Fibroblast of skin of right quadriceps (primary cell): Measurements from ENCODE around the gene SLC51A.
"Not testable (repeated sequence)": the region's sequence is repeated elsewhere in the genome, so short reads cannot be mapped to it uniquely, and the experiment has no call there.

Source experiments
- DNase-seq: peaks from one replicate; pipeline ENCODE4 v3.0.0-alpha.2; 2013

The SLC51A gene

DNA sequence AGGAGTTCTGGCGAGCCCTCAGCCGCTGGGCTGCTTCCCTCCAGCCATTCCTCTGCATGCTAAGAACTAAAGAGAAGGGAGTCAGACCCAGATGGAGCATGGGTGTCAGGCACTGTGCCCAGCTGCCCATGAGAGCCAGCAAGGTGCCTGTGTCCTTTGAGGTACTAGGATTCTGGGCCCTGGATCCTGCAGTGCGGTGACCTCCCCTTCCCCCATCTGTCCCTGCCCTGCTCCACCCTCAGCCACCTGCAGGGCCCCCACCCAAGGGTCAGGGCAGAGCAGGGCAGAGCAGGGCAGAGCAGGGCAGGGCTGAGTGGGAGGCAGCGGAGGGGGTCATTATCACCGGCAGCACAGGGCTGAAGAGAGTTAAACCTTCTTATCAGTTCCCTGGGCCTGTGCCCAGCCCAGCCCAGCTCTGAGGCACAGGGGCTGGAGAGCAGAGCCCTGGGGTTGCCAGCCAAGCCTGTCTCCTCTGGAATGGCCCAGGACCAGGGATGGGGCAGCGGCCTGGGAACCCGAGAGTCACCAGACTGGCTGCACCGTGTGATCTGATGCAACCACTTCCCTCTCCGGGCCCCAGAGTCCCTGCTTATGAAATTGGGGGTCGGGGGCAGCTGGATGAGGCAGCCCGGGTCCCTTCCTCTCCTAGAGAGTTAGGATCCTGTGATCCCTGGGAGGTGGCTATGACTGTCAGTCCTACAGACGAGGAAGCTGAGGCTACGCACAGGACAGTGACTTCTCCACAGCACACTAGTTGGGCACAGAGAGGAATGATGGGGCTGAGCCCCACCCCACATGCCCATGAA, 22.4 kb upstream of the SLC51A start:
- DNase-seq = no peak

DNA sequence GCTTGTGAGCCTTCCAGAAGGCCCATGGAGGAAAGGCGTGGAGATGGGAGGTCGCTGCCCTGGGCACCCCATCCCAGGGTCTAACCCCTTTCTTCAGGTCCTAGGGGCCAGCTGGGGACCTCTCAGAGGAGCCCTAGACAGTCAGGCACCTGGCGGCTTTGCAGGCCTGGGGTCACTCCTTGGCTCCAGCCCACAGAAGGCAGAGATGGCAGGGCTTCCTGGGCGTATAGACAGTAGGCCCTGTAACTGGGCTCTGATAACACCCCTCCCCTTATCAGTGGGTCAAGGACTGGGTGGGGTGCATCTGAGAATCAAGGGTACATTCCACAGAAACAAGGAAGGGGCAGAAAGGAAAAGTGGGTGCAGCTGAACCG, 21.8 kb upstream of the SLC51A start:
- DNase-seq = no peak

DNA sequence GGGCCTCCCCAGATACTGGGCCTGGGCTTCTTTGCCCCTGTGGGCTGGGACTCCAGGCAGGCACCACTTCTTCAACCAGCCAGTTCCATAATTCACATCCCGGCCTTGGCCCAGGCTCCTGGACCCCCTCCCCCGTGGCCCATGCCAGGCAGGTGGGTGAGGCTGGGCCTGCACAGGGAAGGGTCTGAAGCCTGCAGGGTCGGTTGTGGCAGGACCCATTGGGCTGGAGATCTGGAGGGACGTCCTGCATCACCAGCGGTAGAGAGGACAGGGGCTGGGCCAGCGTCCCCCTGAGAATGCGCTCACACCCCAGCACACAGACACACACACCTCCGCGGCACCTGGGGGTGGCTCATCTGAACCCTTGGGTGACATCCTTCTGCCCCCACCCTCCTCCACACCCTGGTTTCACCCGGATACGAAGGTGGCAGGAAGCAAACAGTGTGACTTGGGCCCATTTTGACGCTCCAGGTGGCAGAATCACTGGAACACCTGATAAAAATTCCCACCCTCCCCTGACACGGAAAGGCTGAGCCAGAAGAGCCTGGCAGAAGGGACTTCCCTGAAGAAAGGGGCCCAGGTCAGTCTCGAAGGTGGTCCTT, 20.6 kb upstream of the SLC51A start:
- DNase-seq = no peak

DNA sequence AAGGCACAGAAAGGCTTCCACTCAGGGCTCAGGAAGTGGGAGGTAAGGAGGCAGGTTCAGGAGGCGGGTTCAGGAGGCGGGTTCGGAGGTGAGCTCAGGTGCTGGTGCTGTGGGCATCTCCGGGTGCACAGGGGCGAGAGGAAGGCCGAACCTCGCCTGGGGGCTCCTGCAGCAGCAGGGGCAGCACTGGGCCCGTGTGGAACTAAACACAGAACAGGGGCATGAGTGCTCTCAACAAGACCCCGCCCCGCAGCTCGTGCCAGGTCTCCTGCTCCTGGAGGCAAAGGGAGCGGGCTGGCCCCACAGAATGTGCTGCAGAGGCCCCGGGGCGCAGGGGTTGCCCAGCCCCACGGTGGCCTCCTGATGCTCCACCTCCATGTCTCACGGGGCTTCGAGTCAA, 18.8 kb upstream of the SLC51A start:
- no peak for DNase-seq

DNA sequence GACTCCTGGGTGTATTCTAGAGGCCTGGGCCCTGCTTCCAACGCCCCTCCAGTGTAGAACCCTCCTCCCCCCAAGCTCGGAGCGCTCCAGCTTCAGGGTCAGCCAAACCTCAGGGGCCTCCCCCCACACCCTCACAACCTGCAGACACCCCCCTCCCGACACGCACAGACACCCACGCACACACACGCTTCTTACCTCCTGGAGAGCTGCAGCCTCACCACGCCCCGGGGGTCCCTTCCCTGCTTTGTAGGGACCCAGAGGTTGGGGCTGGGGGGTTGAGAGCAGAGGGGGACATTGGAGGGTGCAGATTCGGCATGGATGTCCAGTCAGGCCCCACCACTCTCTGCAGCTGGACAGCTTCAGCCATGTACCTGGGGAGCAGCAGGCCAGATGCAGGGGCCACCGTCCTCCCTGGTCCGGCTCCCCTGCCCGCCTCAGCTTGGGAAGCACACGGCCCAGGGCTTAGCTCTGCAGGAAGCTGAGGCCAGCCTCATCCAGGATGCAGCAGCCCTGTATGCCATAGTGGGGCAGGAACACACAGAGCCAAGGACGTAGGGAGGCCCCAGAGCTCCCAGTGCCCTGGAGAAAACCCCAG, 18.2 kb upstream of the SLC51A start:
- DNase-seq = no peak

DNA sequence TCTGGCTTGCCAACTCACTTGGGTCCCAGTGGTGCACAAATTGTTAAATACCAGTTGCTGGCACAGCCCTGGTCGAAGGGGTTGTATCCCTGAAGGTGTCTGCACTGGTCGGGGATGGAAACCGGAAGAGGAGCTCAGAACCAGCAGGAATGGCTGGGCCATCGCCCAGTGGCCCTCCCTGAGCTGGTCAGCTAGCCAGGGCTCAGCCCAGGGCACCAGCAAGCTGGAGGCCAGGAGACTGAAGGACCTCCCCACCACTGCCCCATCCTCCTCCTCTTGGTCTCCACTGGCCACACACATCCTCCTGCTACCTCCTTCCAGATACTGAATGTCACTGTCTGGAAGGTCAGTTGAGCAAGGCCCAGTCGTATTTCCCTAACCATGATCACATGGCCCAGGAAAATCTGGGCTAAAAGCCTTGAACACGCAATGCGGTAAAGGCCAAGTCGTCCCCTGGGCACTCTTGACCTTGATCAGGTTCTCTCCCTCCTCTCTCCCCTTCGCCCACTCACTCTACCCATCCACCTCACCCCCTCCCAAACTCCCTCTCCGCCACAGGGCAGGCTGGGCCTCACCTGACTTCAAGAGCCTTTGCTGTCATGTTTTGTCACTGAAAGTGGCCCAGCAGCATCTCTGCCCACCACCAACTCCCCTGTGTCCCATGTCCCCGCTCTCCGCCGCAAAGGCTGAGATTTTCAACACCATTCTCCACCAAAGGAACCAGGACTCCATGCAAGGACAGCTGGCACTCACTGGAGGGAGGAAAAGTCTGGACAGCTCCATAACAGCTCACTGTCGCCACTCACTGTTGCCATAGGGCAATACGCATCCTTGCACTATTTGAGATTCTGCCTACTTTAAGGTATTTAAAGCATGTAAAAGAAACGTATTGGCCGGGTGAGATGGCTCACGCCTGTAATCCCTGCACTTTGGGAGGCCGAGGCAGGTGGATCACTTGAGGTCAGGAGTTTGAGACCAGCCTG, 17.3 kb upstream of the SLC51A start:
- no peak for DNase-seq

DNA sequence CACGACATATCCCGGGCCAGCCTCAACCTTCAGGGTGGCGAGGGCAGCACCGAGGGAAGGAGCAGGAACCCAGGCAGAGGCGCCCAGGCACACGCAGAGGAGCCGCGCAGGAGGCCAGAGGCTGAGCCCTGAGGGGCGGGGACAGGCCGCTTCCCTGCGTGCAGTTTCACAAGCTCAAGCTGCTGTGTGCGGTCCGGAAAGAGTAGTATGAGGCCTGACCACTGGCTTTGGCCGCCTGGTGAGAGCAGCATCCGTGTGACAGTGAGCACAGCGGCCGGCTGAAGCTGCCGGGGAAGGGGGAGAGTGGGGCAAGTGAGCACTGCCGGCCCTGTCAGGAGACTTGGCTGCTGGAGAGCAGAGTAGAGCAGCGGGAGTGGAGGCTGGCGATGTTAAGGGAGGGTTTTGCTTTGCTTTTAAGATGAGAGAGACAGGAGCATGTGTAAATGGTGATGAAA, 13.8 kb upstream of the SLC51A start:
- no peak for DNase-seq

DNA sequence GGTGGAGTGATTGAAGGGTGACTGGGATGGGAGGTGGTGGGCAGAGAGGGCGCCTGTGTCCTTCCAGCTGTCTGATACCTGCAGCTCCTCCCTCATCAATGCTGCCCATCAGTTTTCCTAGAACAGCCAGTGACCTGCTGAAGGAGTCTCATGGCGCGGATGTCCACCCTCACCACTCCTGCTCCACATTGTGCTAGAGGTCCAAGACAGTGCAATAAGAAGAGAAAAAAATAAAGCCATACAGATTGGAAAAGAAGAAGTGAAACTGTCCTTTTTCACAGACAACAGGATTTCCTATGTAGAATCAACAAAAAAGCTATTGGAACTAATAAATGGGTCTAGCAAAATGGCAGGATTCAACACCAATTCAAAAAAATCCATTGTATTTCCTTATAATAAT, 12.5 kb upstream of the SLC51A start:
- DNase-seq = no peak

DNA sequence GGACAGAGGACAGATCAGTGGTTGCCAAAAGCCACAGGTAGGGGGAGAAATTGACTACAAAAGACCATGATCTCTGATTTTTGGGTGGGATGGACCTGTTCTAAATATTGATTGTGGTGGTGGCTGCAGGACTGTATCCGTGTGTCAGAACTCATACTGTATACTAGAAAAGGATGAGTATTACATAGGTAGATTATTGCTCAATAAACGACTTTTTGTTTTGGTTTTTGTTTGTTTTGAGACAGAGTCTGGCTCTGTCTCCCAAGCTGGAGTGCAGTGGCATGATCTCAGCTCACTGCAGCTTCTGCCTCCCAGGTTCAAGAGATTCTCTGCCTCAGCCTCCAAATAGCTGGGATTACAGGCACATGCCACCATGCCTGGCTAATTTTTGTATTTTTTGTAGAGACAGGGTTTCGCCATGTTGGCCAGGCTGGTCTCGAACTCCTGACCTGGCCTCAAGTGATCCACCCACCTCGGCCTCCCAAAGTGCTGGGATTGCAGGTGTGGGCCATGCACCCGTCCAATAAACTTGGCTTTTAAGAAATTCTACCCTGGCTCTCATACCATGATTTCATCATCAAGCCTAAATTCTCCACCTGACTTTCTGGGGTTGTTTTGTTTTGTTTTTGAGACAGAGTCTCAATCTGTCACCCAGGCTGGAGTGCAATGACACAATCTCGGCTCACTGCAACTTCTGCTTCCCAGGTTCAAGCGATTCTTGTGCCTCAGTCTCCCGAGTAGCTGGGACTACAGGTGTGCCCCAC, 10.7 kb upstream of the SLC51A start:
- not testable (repeated sequence) for DNase-seq

DNA sequence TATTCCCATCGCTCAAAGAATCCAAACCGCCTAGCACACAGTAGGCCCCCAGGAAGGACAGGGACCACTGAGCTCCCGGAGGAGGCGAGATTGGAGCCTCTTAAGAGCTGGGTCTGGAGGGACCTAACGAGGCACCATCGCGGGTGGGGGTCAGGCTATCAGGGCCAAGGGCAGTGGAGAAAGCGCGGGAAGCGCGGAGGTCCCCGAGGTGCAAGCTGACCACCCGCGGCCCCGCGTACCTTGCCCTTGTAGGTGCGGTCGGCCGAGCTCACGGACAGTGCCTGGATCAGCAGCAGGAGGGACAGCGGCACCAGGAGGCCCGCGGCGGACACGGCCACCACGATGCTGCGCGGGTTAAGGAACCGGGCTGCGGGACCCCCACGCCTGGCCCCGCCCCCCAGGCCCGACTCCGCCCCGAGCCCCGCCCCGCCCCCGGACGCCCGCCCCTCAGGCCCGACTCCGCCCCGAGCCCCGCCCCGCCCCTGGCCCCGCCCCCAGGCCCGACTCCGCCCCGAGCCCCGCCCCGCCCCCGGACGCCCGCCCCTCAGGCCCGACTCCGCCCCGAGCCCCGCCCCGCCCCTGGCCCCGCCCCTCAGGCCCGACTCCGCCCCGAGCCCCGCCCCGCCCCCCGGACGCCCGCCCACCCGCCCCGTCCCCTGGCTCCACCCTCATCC, 9.0 kb upstream of the SLC51A start:
- no peak for DNase-seq

DNA sequence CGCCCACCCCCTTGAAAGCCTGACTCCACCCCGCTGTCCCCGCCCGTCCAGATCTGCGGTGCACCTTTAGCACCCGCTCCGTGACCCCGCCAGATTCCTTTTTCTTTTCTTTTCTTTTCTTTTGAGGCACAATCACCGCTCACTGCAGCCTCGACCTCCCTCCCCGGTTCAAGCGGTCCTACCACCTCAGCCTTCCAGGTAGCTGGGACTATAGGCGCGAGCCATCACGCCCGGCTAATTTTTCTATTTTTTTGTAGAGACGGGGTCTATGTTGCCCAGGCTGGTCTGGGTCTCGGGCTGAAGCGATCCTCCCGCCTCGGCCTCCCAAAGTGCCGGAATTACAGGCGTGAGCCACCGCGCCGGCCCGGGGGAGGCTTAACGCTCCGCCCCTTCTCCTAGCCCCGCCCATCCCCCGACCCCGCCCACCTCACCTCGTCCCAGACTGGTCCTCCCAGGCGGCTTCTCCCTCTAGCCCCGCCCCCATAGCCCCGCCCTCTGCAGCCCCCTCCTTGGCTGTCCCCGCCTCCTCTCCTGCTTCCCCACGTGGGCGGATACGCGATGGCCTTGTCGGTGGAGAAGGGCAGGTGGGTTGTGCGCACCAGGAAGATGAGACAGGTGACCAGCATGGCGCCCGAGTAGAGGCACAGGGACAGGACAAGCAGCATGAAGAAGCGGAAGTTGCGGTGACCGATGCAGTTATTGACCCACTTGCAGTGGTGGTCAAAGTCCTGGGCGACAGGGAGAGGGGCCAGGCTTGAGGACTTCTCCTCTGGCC, 8.3 kb upstream of the SLC51A start:
- DNase-seq = peak; percentile 14

DNA sequence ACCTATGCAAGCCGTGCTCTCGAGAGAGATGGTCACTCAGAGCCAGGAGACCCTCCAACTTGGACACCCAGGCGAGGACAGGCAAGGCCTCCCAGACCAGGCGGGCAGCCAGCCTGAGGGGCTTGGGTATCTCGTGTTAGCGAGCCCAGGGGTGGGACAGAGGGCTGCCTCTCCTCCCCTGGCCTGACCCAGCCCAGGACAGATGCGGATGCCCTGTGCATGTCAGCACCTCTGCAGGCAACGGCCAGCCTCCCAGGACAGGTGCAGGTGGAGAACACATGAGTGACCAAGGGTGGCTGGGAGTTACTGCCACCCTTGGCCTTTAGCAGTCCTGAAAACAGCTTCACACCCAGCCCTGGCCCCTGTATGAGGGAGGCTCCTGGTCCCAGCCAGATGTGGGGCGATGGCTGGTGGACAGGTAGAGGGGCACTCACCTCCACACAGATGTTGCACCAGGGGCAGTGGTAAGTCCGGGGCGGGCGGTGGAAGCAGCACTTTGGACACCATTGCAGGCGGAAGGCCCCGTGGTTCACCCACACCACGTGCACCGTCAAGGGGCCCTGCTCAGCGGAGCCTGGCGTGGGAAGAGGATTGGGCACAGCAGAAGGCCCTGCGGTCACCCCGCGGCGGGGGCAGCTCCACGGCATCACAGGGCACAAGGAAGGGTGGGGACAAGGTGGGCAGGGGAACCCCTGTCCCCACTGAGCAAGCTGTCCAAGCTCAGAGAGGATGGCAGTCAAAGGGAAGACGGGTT, 7.2 kb upstream of the SLC51A start:
- no peak for DNase-seq

DNA sequence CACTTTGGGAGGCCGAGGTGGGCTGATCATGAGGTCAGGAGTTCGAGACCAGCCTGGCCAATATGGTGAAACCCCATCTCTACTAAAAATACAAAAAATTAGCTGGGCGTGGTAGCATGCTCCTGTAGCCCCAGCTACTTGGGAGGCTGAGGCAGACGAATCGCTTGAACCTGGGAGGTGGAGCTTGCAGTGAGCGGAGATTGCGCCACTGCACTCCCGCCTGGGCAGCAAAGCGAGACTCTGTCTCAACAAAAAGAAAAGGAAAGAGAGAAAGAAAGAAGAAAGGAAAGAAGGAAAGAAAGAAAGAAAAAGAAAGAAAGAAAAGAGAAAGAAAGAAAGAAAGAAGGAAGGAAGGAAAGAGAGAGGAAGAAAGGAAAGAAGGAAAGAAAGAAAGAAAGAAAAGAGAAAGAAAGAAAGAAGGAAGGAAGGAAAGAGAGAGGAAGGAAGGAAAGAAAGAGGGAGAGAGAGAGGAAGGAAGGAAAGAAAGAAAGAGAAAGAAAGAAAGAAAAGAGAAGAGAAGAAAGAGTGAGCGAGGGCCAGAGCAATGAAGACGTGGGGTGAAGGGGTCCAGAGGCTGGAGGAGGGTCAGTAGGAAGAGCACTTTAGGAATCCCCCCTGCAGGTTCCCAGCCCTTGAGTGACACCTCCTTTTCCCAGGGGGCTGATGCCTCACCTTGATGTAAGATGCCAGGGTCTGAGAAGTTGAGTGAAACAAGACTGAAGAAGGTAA, 6.2 kb upstream of the SLC51A start:
- not testable (repeated sequence) for DNase-seq

DNA sequence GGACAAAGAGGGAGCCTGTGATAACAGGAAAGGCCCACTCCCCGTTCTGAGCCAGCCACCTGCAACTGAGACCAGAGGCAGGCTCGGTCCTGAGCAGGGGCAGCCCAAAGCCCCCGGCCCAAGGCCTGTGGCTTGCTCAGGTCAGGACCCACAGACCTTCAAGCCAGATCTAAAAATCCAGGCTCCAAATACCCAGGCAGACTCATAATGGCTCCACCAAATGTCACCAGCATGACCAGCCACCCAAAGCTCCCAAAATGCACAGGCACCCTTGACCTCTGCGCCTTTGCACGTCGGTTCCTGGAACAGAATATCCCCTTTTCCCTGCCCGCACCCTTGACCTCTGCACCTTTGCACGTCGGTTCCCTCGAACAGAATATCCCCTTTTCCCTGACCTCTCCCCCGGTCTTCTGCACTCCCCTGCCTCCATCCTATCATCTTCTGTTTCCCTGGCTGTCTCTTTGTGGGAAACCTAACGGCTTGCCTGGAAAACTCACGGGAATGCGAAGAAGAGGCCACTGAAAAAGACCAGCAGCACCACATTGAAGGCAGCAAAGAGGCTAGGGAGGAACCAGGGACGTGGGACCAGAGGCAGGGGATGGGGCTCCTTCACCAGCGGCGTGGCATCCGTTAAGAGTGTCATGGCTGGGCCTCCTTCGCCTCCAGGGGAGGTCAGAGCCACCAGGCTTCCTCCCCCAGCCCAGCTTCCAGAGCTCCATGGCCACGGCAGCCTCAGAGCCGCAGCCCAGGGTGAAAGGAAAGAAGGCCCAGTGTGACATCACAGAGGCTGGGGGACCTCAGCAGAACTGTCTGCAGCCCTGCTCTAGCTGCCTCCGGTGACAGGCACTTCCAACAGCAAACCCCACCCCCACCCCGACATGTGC, 5.4 kb upstream of the SLC51A start, which contains the start of gene ZDHHC19:
ZDHHC19 (minus strand) TSS at position 728 of the 884 bp plus-strand sequence; CDS start at position 643, 85 bp downstream.
- DNase-seq = no peak

DNA sequence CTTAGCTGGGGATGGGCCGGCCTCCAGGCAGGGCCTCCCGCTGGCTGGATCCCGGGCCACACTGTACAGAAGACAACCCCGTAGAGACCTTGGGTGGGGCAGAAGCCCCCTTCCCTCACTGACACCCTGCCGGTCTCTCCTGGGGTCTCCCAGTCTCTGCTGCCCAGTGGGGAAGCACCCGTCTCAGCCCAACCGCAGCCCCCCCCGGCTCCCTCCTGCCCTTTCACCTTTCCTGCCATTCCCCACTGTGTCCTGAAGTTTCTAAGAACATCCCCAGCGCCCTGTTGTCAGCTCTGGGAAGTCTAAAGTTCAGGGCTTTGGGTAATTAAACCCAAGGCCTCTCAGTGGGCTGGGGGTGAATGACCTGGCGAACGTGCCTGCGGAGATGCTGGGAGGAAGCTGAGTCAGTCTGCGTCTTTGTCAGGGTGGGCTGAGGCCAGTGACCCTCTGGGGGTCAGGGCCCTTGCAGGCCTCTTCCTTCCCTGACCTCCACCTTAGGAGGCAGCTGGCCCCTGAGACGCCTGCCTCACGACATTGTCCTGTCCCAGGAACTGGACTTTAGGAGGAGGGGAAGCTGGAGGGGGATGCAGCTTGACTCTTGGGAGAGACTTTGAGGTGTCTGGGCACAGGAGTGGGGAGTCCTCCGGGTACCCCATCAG, 1.4 kb upstream of the SLC51A start:
- no peak for DNase-seq

DNA sequence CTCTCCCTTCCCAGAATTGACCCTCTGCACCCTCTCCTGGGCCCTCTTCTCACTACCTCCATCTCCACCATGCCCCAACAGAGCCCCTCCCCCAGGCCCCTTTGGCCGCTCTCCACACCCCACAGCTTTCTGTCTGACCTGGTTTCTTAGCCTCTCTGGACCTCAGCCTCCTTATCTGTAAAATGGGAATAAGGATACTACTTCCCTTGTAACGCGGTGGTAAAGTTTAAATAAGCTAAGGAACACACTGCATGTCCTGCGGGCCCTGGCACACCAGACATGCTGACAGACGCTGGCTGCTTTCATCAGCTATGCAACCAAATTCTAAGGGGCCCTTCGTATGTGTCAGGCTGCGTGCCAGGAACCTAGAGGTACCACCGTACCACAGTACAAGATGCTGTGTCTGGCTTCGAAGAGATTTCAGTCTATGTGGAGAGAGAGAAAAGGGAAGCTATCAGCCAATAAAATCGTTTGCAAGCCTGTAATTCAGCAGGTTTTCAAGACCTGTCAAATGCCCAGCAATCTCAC, 777 bp upstream of the SLC51A start:
- DNase-seq = no peak

DNA sequence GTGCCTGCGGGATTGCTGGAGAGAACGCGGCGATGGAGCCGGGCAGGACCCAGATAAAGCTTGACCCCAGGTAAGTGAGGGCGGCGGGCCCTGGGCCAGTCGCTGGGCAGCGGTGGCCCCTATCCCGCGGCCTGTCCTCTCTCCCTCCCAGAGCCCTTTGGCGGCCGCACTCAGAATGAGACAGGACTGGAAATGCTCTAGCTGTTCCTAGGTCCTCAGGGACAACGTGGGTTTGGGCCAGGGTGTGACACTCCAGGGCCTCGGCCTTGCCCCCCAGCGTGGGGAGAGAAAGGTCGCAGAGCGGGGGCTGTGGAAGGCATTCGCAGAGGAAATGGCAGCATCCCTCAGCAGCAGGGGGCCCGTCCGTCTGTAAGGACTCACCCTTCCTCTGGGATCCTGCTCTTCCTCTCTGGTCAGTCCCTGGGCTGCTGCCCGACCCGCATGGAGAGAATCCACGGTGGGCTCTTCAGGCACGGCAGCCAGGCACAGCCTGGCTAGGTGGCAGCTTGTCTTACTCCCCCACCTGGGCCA, 412 bp downstream of the SLC51A start:
- DNase-seq = no peak
